Measurements from ENCODE around the gene MAGEC1. TPM values are rescaled to one million over a fixed set of nuclear protein-coding genes. Genes with fewer than 3 reads are reported as not detected.
"Not testable (repeated sequence)": the region's sequence is repeated elsewhere in the genome, so short reads cannot be mapped to it uniquely, and the experiment has no call there.

MAGEC1 gene, protein sequence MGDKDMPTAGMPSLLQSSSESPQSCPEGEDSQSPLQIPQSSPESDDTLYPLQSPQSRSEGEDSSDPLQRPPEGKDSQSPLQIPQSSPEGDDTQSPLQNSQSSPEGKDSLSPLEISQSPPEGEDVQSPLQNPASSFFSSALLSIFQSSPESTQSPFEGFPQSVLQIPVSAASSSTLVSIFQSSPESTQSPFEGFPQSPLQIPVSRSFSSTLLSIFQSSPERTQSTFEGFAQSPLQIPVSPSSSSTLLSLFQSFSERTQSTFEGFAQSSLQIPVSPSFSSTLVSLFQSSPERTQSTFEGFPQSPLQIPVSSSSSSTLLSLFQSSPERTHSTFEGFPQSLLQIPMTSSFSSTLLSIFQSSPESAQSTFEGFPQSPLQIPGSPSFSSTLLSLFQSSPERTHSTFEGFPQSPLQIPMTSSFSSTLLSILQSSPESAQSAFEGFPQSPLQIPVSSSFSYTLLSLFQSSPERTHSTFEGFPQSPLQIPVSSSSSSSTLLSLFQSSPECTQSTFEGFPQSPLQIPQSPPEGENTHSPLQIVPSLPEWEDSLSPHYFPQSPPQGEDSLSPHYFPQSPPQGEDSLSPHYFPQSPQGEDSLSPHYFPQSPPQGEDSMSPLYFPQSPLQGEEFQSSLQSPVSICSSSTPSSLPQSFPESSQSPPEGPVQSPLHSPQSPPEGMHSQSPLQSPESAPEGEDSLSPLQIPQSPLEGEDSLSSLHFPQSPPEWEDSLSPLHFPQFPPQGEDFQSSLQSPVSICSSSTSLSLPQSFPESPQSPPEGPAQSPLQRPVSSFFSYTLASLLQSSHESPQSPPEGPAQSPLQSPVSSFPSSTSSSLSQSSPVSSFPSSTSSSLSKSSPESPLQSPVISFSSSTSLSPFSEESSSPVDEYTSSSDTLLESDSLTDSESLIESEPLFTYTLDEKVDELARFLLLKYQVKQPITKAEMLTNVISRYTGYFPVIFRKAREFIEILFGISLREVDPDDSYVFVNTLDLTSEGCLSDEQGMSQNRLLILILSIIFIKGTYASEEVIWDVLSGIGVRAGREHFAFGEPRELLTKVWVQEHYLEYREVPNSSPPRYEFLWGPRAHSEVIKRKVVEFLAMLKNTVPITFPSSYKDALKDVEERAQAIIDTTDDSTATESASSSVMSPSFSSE
- total RNA-seq, result not detected

DNA sequence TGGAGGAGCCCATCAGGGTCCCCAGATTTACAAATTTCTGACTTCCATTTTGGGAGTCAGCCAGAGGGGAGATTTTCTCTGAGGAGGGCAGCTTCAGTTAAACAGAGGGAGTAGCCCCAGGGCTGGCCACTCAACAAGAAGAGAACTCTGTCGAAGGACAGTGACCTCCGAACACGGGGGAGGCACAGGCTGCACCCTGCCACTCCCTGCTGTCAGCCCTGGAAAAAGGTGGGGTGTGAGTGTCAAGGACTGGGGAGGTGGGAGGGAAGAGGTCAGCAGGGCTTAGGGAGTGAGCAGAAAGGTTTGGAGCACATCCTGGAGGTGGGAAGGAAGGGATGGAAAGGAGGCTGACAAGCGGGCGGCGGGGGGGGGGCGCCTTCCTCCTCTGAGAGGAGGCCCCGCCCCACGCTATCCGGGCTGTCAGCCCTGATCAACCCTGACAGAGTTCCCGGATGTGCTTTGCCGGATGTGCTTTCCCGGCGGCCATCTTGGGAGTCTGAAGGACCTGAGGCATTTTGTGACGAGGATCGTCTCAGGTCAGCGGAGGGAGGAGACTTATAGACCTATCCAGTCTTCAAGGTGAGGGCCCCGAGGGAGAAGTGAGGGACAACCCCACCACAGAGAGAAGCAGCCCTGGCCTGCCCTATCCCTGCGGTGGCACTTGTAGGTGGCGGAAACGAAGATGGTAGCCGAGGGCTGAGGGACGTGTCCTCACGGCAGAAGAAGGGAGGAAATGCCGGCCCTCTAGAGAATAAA is at the start of gene MAGEC1:
TSS of gene MAGEC1 (plus strand) at position 495 of the 756 bp plus-strand sequence. CDS start 1,179 bp downstream, outside the sequence.
- no peak for DNase-seq
- no peaks in the 10 kb centered on the region for H3K36me3 Mint-ChIP-seq (ENCODE audit: low read depth)
- no peak within 1 kb of the TSS for H3K27ac Mint-ChIP-seq
- H3K4me1 Mint-ChIP-seq, result no peaks in the 10 kb centered on the region
- ChIA-PET CTCF (no interaction called here), POLR2A (no interaction called here)
- H3K27me3 Mint-ChIP-seq, result no peaks in the 10 kb centered on the region
- H3K9me3 Mint-ChIP-seq, result no peaks in the 10 kb centered on the region
- no peak within 1 kb of the TSS for H3K4me3 Mint-ChIP-seq

DNA sequence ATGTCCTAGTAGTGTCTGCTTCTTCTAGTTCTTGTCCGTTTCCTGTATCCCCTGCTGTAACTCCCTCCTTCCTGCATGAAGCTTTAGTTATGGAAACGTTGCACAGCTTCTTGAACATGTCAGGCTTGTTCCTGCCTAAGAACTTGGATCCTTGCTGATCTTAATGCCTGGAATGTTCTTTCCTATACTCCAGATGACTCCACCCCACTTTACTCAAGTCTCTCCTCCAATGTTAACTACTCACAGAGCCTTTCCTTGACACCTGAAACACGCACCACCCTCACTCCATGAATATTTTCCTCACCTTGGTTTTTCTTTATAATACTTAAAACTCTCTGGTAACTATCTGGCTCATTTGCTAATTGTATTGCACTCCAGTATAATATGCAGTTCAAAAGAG is 46.2 kb upstream of the MAGEC1 start:
- H3K27me3 Mint-ChIP-seq, result no peaks in the 10 kb centered on the region
- ChIA-PET CTCF (no interaction called here), POLR2A (no interaction called here)
- H3K9me3 Mint-ChIP-seq, result no peaks in the 10 kb centered on the region
- no peak overlapping the region for H3K4me3 Mint-ChIP-seq
- H3K27ac Mint-ChIP-seq, result no peak overlapping the region
- H3K4me1 Mint-ChIP-seq, result no peaks in the 10 kb centered on the region
- DNase-seq, result no peak
- no peaks in the 10 kb centered on the region for H3K36me3 Mint-ChIP-seq (ENCODE audit: low read depth)

DNA sequence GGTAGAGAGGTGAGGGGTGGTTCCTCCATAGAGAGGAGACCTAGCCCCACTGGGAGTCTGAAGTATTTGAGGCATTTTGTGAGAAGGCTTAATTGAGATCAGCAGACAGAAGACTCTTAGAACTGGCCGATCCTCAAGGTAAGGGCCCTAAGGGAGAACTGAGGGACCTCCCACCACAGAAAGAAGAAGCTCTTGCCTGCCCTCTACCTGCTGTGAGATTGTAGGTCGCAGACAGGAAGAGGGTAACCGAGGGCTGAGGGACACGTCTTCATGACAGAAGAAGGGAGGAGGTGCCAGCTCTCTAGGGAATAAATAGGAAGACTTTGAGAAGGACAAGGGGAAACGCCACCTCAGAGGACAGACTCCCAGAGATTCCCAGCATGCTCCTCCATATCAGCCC is 24.1 kb upstream of the MAGEC1 start:
- H3K27me3 Mint-ChIP-seq, result no peaks in the 10 kb centered on the region
- no peak overlapping the region for H3K4me3 Mint-ChIP-seq
- DNase-seq, result no peak
- no peaks in the 10 kb centered on the region for H3K36me3 Mint-ChIP-seq (ENCODE audit: low read depth)
- CTCF ChIA-PET, result no interaction called here
- H3K4me1 Mint-ChIP-seq, result no peaks in the 10 kb centered on the region
- no peak overlapping the region for H3K27ac Mint-ChIP-seq
- POLR2A ChIA-PET, result no interaction called here
- H3K9me3 Mint-ChIP-seq, result no peaks in the 10 kb centered on the region

DNA sequence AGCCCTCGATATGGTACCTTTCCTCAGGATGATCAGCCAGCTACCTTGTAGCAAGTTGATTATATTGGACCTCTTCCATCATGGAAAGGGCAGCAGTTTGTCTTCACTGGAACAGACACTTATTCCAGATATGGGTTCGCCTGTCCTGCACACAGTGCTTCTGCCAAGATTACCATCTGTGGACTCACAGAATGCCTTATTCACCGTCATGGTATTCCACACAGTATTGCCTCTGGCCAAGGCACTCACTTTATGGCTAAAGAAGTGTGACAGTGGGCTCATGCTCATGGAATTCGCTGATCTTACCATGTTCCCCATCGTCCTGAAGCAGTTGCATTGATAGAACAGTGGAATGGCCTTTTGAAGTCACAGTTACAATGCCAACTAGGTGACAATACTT is 14.9 kb upstream of the MAGEC1 start:
- CTCF ChIA-PET; H3K4me1 Mint-ChIP-seq; H3K36me3 Mint-ChIP-seq (ENCODE audit: low read depth); DNase-seq; H3K27me3 Mint-ChIP-seq; H3K4me3 Mint-ChIP-seq; H3K9me3 Mint-ChIP-seq; POLR2A ChIA-PET; H3K27ac Mint-ChIP-seq: not testable (repeated sequence)

DNA sequence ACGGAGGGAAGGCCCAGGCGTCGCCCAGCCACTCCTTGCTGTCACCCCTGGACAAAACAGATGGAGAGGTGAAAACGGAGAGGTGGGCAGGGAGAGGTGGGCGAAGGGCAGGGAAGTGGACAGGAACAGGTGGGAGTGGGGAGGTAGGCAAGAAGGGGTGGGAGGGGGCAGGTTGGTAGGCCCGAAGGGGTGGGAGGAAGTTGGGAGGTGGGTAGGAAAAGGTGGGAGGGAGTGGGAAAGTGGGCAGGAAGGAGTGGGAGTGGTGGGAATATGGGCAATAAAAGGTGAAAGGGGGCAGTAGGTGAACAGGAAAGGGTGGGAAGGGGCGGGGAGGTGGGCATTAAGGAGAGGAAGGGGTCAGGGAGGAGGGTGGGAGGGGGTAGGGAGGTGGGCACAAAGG is 9.0 kb upstream of the MAGEC1 start:
- ChIA-PET CTCF (no interaction called here), POLR2A (no interaction called here)
- Mint-ChIP-seq H3K4me1 (no peaks in the 10 kb centered on the region), H3K9me3 (no peaks in the 10 kb centered on the region), H3K4me3 (no peak overlapping the region), H3K27ac (no peak overlapping the region), H3K27me3 (no peaks in the 10 kb centered on the region), H3K36me3 (ENCODE audit: low read depth) (no peaks in the 10 kb centered on the region)
- no peak for DNase-seq

DNA sequence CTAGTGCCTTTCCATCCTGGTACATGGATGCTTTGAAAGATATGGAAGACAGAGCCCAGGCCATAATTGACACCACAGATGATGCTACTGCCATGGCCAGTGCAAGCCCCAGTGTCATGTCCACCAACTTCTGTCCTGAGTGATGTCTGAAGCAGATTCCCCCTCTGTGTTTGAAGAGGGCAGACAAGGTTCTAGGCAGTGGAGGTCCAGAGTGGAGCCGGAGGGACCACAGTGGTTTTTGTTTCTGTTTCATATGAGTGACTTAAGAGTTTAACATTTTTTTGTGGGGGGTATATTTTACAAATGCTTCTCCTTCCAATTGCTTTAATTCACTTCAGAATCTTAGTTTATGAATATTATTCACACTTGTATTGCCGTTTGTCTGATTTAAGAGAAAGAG is 6.0 kb upstream of the MAGEC1 start:
- Mint-ChIP-seq H3K36me3 (ENCODE audit: low read depth) (no peaks in the 10 kb centered on the region), H3K9me3 (no peaks in the 10 kb centered on the region), H3K27ac (no peak overlapping the region), H3K4me3 (no peak overlapping the region), H3K4me1 (no peaks in the 10 kb centered on the region), H3K27me3 (no peaks in the 10 kb centered on the region)
- ChIA-PET POLR2A (no interaction called here), CTCF (no interaction called here)
- no peak for DNase-seq

DNA sequence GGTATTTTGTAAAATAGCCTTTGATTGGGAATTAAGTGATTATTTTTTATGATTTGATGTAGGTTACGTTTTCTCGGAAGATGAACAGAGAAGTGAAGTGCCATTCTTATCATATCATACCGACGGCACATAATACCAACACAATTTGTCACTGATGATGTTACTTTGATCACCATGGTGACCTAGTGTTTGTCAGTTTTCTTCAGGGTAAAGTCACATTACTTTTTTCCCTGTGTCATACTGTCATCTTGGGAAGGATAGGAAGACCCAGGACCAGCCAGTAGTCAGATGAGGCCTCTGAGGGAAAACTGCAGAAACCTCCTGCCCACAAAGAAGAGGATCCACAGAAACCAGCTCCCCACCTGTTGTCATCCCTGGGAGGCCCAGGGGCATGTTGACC is 1.3 kb upstream of the MAGEC1 start:
- no peaks in the 10 kb centered on the region for H3K4me1 Mint-ChIP-seq
- no peaks in the 10 kb centered on the region for H3K36me3 Mint-ChIP-seq (ENCODE audit: low read depth)
- no peaks in the 10 kb centered on the region for H3K9me3 Mint-ChIP-seq
- no peak for DNase-seq
- no peaks in the 10 kb centered on the region for H3K27me3 Mint-ChIP-seq
- H3K27ac Mint-ChIP-seq, result no peak overlapping the region
- H3K4me3 Mint-ChIP-seq, result no peak overlapping the region
- ChIA-PET POLR2A (no interaction called here), CTCF (no interaction called here)

DNA sequence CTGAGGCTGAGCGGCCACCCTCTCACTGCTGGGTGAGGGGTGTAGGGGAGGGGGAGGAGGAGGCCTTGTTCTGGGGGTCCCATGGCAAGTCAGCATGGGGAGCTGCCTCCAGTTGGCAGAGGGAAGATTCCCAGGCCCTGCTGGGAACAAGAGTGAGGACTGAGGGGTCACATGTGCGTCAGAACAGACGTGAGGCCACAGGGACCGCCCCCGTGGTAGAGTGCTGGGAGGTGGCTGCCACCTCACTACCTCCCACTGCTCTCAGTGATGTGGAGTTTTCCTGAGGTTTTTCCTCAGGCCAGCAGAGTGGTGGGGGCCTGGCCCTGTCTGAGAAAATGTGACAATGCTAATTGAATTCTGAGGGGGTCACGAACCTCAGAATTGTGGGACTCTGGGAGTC is 568 bp downstream of the MAGEC1 start:
- no peak overlapping the region for H3K4me3 Mint-ChIP-seq
- no peaks in the 10 kb centered on the region for H3K36me3 Mint-ChIP-seq (ENCODE audit: low read depth)
- POLR2A ChIA-PET, result no interaction called here
- H3K27me3 Mint-ChIP-seq, result no peaks in the 10 kb centered on the region
- no peak overlapping the region for H3K27ac Mint-ChIP-seq
- H3K9me3 Mint-ChIP-seq, result no peaks in the 10 kb centered on the region
- no peak for DNase-seq
- CTCF ChIA-PET, result interaction anchor here (0.5 kb wide), 1 partner anchor 165 kb away, joined by 3 read pairs; no protein-coding TSS in a partner anchor
- H3K4me1 Mint-ChIP-seq, result no peaks in the 10 kb centered on the region

DNA sequence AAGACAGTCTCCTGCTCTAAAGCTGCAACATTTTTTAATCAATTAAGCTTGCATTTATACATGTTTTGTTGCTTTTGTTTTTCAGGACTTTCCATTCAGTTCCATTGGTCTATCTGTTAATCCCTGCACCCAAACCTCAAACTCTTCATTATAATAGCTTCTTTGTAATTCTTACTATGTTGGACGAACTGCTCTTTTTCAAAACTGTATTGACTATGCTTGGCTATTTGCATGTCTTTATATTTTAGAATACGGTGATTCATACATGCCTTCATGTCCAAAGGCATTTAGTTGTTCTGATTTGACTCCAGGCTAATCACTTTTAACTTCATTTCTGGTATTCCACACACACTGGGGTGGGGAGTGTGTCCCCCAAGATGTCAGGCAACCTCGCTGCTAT is 14.1 kb downstream of the MAGEC1 start:
- Mint-ChIP-seq H3K27ac (no peak overlapping the region), H3K4me1 (no peaks in the 10 kb centered on the region), H3K9me3 (no peaks in the 10 kb centered on the region), H3K36me3 (ENCODE audit: low read depth) (no peaks in the 10 kb centered on the region), H3K27me3 (no peaks in the 10 kb centered on the region), H3K4me3 (no peak overlapping the region)
- POLR2A ChIA-PET, result no interaction called here
- DNase-seq, result no peak
- CTCF ChIA-PET, result no interaction called here

DNA sequence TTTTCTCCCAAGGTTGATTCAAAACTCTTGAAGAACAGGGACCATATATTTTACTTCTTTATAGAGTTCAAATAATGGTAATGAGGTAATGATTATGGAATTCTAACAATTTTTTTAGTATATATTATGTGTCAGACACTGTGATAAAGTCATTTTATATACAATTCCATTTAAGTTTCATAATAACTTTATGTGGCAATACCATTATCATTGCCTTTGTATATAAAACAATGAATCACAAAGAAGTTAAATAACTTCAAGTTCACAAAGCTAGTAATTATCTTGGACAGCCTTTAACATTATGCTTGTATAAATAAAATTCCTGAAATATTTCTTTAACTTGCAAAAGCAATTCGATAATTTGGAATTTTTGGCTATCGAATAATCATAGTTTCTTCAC is 20.6 kb downstream of the MAGEC1 start:
- ChIA-PET POLR2A (no interaction called here), CTCF (no interaction called here)
- H3K4me3 Mint-ChIP-seq, result no peak overlapping the region
- H3K27me3 Mint-ChIP-seq, result no peaks in the 10 kb centered on the region
- no peaks in the 10 kb centered on the region for H3K36me3 Mint-ChIP-seq (ENCODE audit: low read depth)
- no peaks in the 10 kb centered on the region for H3K9me3 Mint-ChIP-seq
- H3K4me1 Mint-ChIP-seq, result no peaks in the 10 kb centered on the region
- DNase-seq, result no peak
- no peak overlapping the region for H3K27ac Mint-ChIP-seq

DNA sequence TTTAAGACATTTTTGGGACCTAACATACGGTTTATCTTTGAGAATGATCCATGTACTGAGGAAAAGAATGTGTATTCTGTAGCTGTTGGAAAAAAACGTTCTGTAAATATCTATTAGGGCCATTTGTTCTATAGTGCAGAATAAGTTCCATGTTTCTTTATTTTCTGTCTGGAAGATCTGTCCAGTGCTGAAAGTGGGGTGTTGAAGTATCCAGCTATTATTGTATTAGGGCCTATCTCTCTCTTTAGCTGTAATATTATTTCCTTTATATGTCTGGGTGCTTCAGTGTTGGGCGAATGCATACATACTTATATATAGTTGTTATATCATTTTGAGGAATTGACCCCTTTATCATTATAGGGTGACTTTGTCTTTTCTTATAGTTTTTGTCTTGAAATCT is 24.7 kb downstream of the MAGEC1 start:
- no peak for DNase-seq
- CTCF ChIA-PET, result no interaction called here
- H3K9me3 Mint-ChIP-seq, result no peaks in the 10 kb centered on the region
- H3K4me1 Mint-ChIP-seq, result no peaks in the 10 kb centered on the region
- no peak overlapping the region for H3K4me3 Mint-ChIP-seq
- no peaks in the 10 kb centered on the region for H3K36me3 Mint-ChIP-seq (ENCODE audit: low read depth)
- POLR2A ChIA-PET, result no interaction called here
- H3K27me3 Mint-ChIP-seq, result no peaks in the 10 kb centered on the region
- no peak overlapping the region for H3K27ac Mint-ChIP-seq

DNA sequence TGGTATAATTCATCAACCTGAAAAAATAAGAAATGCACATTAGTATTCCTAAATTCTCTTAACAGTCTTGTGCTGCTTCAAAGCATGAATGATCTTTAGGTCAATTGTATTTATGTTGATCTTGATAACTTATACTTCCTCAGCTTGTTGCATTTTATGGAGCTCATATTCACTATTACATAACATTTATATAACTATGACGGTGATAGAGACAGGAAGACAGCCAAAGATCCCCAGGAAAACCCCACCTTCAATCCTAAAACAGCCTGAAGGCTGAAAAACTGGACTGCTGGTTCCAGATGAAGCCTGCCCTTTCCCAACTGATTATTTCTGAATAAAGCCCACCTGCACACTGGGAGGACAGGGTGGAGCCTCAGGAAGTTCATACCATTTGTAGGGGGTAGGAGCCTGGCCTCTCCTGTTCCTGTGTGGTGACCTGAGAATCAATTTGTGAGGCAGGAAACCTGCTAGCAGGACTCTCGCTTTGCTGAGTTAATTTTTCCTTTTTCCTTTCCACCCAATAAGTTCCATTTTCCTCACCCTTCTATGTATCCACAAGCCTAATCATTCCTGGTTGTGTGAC is 30.5 kb downstream of the MAGEC1 start:
- H3K27me3 Mint-ChIP-seq, result no peaks in the 10 kb centered on the region
- no peaks in the 10 kb centered on the region for H3K9me3 Mint-ChIP-seq
- H3K27ac Mint-ChIP-seq, result no peak overlapping the region
- ChIA-PET CTCF (no interaction called here), POLR2A (no interaction called here)
- DNase-seq, result no peak
- no peak overlapping the region for H3K4me3 Mint-ChIP-seq
- no peaks in the 10 kb centered on the region for H3K4me1 Mint-ChIP-seq
- no peaks in the 10 kb centered on the region for H3K36me3 Mint-ChIP-seq (ENCODE audit: low read depth)

DNA sequence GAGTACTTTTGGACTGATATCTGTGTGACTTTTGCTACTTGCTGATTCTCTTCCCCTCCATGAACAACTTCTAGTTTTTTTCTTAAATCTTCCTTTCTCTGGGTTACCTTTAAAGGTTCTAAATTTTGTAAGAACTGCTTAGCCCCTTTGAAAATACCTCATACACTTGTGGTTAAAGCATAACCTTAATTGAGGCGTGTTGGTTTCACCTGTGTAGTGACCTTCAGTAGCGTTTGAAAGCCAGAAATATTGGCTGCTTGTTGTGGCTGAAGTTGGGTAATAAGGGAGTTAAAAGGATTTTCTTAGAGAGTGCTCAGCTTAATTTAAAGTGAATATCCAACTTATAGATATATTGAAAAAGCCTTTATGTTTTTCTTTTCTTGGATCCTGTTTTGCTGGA is 32.0 kb downstream of the MAGEC1 start:
- ChIA-PET POLR2A (no interaction called here), CTCF (no interaction called here)
- Mint-ChIP-seq H3K27me3 (no peaks in the 10 kb centered on the region), H3K4me1 (no peaks in the 10 kb centered on the region), H3K27ac (no peak overlapping the region), H3K9me3 (no peaks in the 10 kb centered on the region), H3K4me3 (no peak overlapping the region), H3K36me3 (ENCODE audit: low read depth) (no peaks in the 10 kb centered on the region)
- DNase-seq, result no peak

All from activated CD4-positive, alpha-beta T cell treated with anti-CD3 and anti-CD28 coated beads, Interleukin-2, amount 10 ng/mL, durations not matched to agents 7 days and 5 days (primary cell).